H1 (cell line): ENCODE measurements around the gene ZW10. TPM values are rescaled to one million over a fixed set of nuclear protein-coding genes. Genes with fewer than 3 reads are reported as not detected.
A peak's percentile ranks its signal among the peaks of the same experiment; 100 is the strongest.

Source experiments
- CTCF ChIA-PET: fragments of 300-600 bp; sonication (Branson Sonifier 250); formaldehyde crosslinking; loops from one replicate; lab custom pipeline; 2021; ENCODE audit not compliant: partially characterized antibody; lab: Charles Lee
- POLR2A ChIA-PET: fragments of 300-600 bp; sonication (Branson Sonifier 250); formaldehyde crosslinking; loops from one replicate; lab custom pipeline; 2021; ENCODE audit warnings: inconsistent platforms; ENCODE audit not compliant: partially characterized antibody; lab: Charles Lee
- DNase-seq, 2 experiments: peaks; one replicate each; pipeline versions ENCODE4 v3.0.0 to v3.0.0-alpha.2; 2010 to 2022; ENCODE audit warnings: low spot score in 2 of 2, low read depth in 1 of 2, mixed read lengths in 1 of 2
- FAIRE-seq: peaks from 2 replicates; lab custom pipeline; 2011; peaks lifted over from hg19 to GRCh38; lab: Jason Lieb, UNC
- H2AFZ ChIP-seq: 2 replicates; pipeline ENCODE4 v1.8.1; 2012; ENCODE audit warnings: low read length, inconsistent platforms
- H2AK5ac ChIP-seq: 2 replicates; pipeline ENCODE4 v1.6.1; 2013; ENCODE audit warnings: low read depth, low read length
- H2BK120ac ChIP-seq: replicated peaks from 2 replicates; pipeline ENCODE3; 2013; ENCODE audit warnings: low read depth, low read length, inconsistent platforms
- H2BK12ac ChIP-seq: 2 replicates; pipeline ENCODE4 v1.6.1; 2013; ENCODE audit warnings: low read depth, low read length
- H2BK15ac ChIP-seq: 2 replicates; pipeline ENCODE4 v1.6.1; 2013; ENCODE audit warnings: low read length
- H2BK20ac ChIP-seq: 2 replicates; pipeline ENCODE4 v1.6.1; 2013; ENCODE audit warnings: low read length
- H2BK5ac ChIP-seq: 2 replicates; pipeline ENCODE4 v1.6.1; 2013; ENCODE audit warnings: low read depth, low read length
- H3K14ac ChIP-seq: 2 replicates; pipeline ENCODE4 v1.6.1; 2013; ENCODE audit warnings: inconsistent platforms; ENCODE audit not compliant: insufficient read length
- H3K18ac ChIP-seq: 2 replicates; pipeline ENCODE4 v1.6.1; 2013; ENCODE audit warnings: low read length; ENCODE audit errors: extremely low read depth
- H3K23ac ChIP-seq: 2 replicates; pipeline ENCODE4 v1.6.1; 2013; ENCODE audit warnings: inconsistent platforms; ENCODE audit not compliant: insufficient read length
- H3K23me2 ChIP-seq: 2 replicates; pipeline ENCODE4 v1.6.1; 2013; ENCODE audit warnings: low read depth, low read length
- H3K27ac ChIP-seq: 2 replicates; pipeline ENCODE4 v1.6.1; 2011; ENCODE audit warnings: low read depth, low read length, inconsistent platforms
- H3K27me3 ChIP-seq, 4 experiments: replicated peaks in 1 of 4; 1 replicate in 1 of 4; 2 replicates in 3 of 4; pipeline versions ENCODE4 v1.6.1 to v1.8.1; 2011 to 2013; ENCODE audit warnings: low read length in 3 of 4, mild to moderate bottlenecking in 3 of 4, inconsistent platforms in 2 of 4, mixed read lengths in 2 of 4, moderate library complexity in 1 of 4; ENCODE audit not compliant: control insufficient read depth in 3 of 4, insufficient read depth in 3 of 4; ENCODE audit errors: extremely low read depth in 1 of 4
- H3K36me3 ChIP-seq, 4 experiments: 2 replicates each; pipeline versions ENCODE4 v1.6.1 to v1.8.1; 2011 to 2013; ENCODE audit warnings: mild to moderate bottlenecking in 4 of 4, low read length in 3 of 4, moderate library complexity in 2 of 4, control low read depth in 1 of 4, inconsistent platforms in 1 of 4; ENCODE audit not compliant: insufficient read depth in 4 of 4, control insufficient read depth in 2 of 4
- H3K4ac ChIP-seq: replicated peaks from 2 replicates; pipeline ENCODE3; 2013; ENCODE audit warnings: low read length, low read depth, mixed read lengths, inconsistent platforms; ENCODE audit not compliant: insufficient read length
- H3K4me1 ChIP-seq, 4 experiments: replicated peaks in 1 of 4; 1 replicate in 1 of 4; 2 replicates in 3 of 4; pipeline versions ENCODE4 v1.6.1 to v1.8.1; 2011 to 2013; ENCODE audit warnings: low read length in 3 of 4, inconsistent platforms in 2 of 4, mixed read lengths in 1 of 4; ENCODE audit not compliant: insufficient read depth in 4 of 4, control insufficient read depth in 3 of 4
- H3K4me2 ChIP-seq, 2 experiments: 2 replicates each; pipeline versions ENCODE4 v1.6.1 to v1.8.1; 2011 to 2013; ENCODE audit warnings: low read depth in 2 of 2, low read length in 2 of 2, control low read depth in 1 of 2, inconsistent platforms in 1 of 2, mild to moderate bottlenecking in 1 of 2; ENCODE audit not compliant: insufficient read depth in 1 of 2
- H3K4me3 ChIP-seq, 4 experiments: fragments of 200-600, 300-600 bp in 1 of 4; sonication (generic), shearing (Covaris generic), sonication (Bioruptor Twin) in 1 of 4; 2 replicates each; pipeline versions ENCODE4 v1.5.1 to v1.8.1; 2011 to 2016; ENCODE audit warnings: low read length in 4 of 4, low read depth in 3 of 4, control low read depth in 2 of 4, inconsistent platforms in 2 of 4, mild to moderate bottlenecking in 2 of 4, mixed read lengths in 1 of 4, moderate library complexity in 1 of 4; ENCODE audit not compliant: insufficient read depth in 2 of 4; ENCODE audit errors: extremely low read depth in 1 of 4
- H3K56ac ChIP-seq: replicated peaks from 2 replicates; pipeline ENCODE3; 2013; ENCODE audit warnings: low read depth, mild to moderate bottlenecking, mixed read lengths, low read length, inconsistent platforms; ENCODE audit not compliant: insufficient read length
- H3K79me1 ChIP-seq: 2 replicates; pipeline ENCODE4 v1.6.1; 2013; ENCODE audit warnings: low read depth, low read length, control low read depth
- H3K79me2 ChIP-seq, 2 experiments: 2 replicates each; pipeline versions ENCODE4 v1.6.1 to v1.8.1; 2012 to 2013; ENCODE audit warnings: low read length in 2 of 2, mild to moderate bottlenecking in 2 of 2, inconsistent platforms in 1 of 2; ENCODE audit not compliant: insufficient read depth in 2 of 2, control insufficient read depth in 1 of 2
- H3K9ac ChIP-seq, 4 experiments: replicated peaks in 1 of 4; 1 replicate in 1 of 4; 2 replicates in 3 of 4; pipeline versions ENCODE4 v1.6.1 to v1.8.1; 2011 to 2013; ENCODE audit warnings: low read depth in 3 of 4, low read length in 3 of 4, control low read depth in 2 of 4, mild to moderate bottlenecking in 2 of 4, moderate library complexity in 2 of 4, inconsistent platforms in 1 of 4; ENCODE audit errors: extremely low read depth in 1 of 4
- H3K9me3 ChIP-seq, 2 experiments: 2 replicates each; pipeline versions ENCODE4 v1.6.1 to v1.8.1; 2012 to 2013; ENCODE audit warnings: mild to moderate bottlenecking in 2 of 2, moderate library complexity in 2 of 2, control low read depth in 1 of 2, inconsistent platforms in 1 of 2, low read depth in 1 of 2, low read length in 1 of 2, mixed read lengths in 1 of 2; ENCODE audit not compliant: insufficient read depth in 2 of 2
- H4K20me1 ChIP-seq, 2 experiments: replicated peaks in 1 of 2; 2 replicates each; pipeline versions ENCODE3 to v1.8.1; 2011 to 2013; ENCODE audit warnings: inconsistent platforms in 2 of 2, low read length in 2 of 2, mild to moderate bottlenecking in 1 of 2; ENCODE audit not compliant: insufficient read depth in 2 of 2, control insufficient read depth in 1 of 2
- H4K5ac ChIP-seq: 2 replicates; pipeline ENCODE4 v1.6.1; 2013; ENCODE audit warnings: low read length, low read depth, mixed read lengths, inconsistent platforms; ENCODE audit not compliant: insufficient read length
- H4K8ac ChIP-seq: 2 replicates; pipeline ENCODE4 v1.8.0; 2013; ENCODE audit warnings: mild to moderate bottlenecking, moderate library complexity, low read length, inconsistent platforms; ENCODE audit not compliant: insufficient read depth; ENCODE audit errors: extremely low read depth
- H4K91ac ChIP-seq: replicated peaks from 2 replicates; pipeline ENCODE3; 2013; ENCODE audit warnings: low read length, mixed read lengths, inconsistent platforms; ENCODE audit not compliant: insufficient read length
- CREB1 ChIP-seq: IDR thresholded peaks from 2 replicates; pipeline ENCODE4 v1.6.1; 2012; ENCODE audit warnings: inconsistent platforms
- NANOG ChIP-seq: IDR thresholded peaks from 2 replicates; pipeline ENCODE4 v1.6.1; 2011; ENCODE audit warnings: low read length, low read depth, mild to moderate bottlenecking, inconsistent platforms; ENCODE audit not compliant: insufficient read depth, poor library complexity, severe bottlenecking
- RAD21 ChIP-seq, 2 experiments: IDR thresholded peaks in 1 of 2; conservative IDR thresholded peaks in 1 of 2; 2 replicates each; pipeline ENCODE4 v1.6.1; 2011; ENCODE audit warnings: low read depth in 2 of 2, low read length in 2 of 2, improper control_type of control experiment in 1 of 2, inconsistent platforms in 1 of 2, mild to moderate bottlenecking in 1 of 2, moderate library complexity in 1 of 2
- WGBS, 2 experiments: shearing (Covaris generic) in 1 of 2; methylation state at CpG; one replicate each; pipeline versions ENCODE4 v1.1.6 to v1.1.7; 2013 to 2015; ENCODE audit warnings: low lambda C conversion rate in 2 of 2, mixed read lengths in 2 of 2, inconsistent platforms in 1 of 2, low coverage in 1 of 2, missing lambda C conversion rate in 1 of 2; ENCODE audit not compliant: insufficient replicate concordance in 2 of 2, insufficient coverage in 1 of 2, insufficient read length in 1 of 2; ENCODE audit errors: extremely low coverage in 1 of 2, missing lambda C conversion rate in 1 of 2; 5-methylcytosine and 5-hydroxymethylcytosine counted together
- polyA plus RNA-seq, 7 experiments: library from polyadenylated mRNA; depleted of rRNA in 3 of 7; stranded (reverse) in 5 of 7; unstranded in 2 of 7; fragments of >200 nt in 5 of 7; fragments of 200-250 nt in 2 of 7; gene quantifications; 1 replicate in 5 of 7; 2 replicates in 1 of 7; 4 replicates in 1 of 7; pipeline versions ENCODE4 v1.2.1 to v1.2.3, GENCODE V29; 2011 to 2013; ENCODE audit warnings: missing spikeins in 2 of 7, mixed read lengths in 2 of 7
- total RNA-seq: library from RNA; stranded (reverse); fragmentation: NEBNext Ultra II Directional; extraction: Animal tissue kit (Norgen Biotek cat#: 25700); gene quantifications from 2 replicates; pipeline ENCODE4 v1.2.1, GENCODE V29; 2021
- TF ChIP-seq, protein P1 (sequence below), 3 experiments: IDR thresholded peaks; 1 replicate in 2 of 3; 2 replicates in 1 of 3; pipeline versions ENCODE4 v1.5.1 to v1.6.1; 2011; ENCODE audit warnings: low read length in 3 of 3, mild to moderate bottlenecking in 3 of 3, inconsistent platforms in 2 of 3, low read depth in 1 of 3, moderate library complexity in 1 of 3; ENCODE audit not compliant: insufficient read depth in 1 of 3; ENCODE audit errors: control extremely low read depth in 1 of 3

The ZW10 gene
- total and polyA plus RNA-seq, 2 of the 8 experiments (the other 6 are each of a cell fraction or from before 2014, with no cell fraction given): 9.0 to 25.3 TPM

DNA sequence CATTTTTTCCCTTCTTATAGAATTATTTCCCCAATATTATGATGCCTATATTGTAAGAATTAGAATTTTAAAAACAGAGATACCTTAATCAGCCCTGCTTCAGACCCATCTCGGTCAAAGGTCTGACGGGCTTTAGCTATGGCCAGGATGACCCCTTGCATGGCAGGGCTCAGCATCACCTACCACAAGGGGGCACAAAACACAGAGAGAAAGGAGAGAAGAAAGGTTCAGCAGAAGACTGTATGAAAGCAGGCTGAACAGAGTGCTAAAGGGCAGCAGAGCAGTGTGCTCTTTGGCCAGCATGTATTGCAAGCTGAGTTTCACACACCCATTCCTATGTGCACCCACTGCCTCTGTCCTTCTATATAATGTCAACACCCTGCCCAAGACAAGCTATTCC lies 32.9 kb upstream of the ZW10 start:
- peak; percentile 77 for FAIRE-seq
- H2AK5ac ChIP-seq: no peak overlapping the region
- POLR2A ChIA-PET: interaction anchor here (1.0 to 1.5 kb wide), 3 partner anchors 10 to 70 kb away, joined by 3 to 8 read pairs (median 3); no protein-coding TSS in a partner anchor

More for the DNA sequence above, 32.9 kb upstream of the ZW10 start:
- Histone ChIP-seq H2BK5ac (no peak overlapping the region), H2BK120ac (no peak overlapping the region), H4K91ac (no peak overlapping the region), H4K20me1 (peaks cover 0 to 2% of the 10 kb centered on the region in 2 experiments), H3K4me3 (no peak overlapping the region), H3K9ac (no peak overlapping the region), H3K79me1 (no peaks in the 10 kb centered on the region; the same call in 1 of the 2 replicates), H3K23me2 (no peaks in the 10 kb centered on the region), H3K9me3 (no peaks in the 10 kb centered on the region), H3K14ac (no peak overlapping the region), H2BK12ac (no peak overlapping the region), H3K79me2 (no peaks in the 10 kb centered on the region), H3K23ac (no peak overlapping the region), H3K4ac (no peak overlapping the region), H3K27ac (no peak overlapping the region), H3K27me3 (no peaks in the 10 kb centered on the region), H3K4me1 (no peaks in the 10 kb centered on the region), H2BK15ac (no peak overlapping the region), H4K8ac (no peak overlapping the region), H3K56ac (no peak overlapping the region), H3K18ac (no peak overlapping the region), H3K36me3 (peaks cover 19 to 89% (median 62%) of the 10 kb centered on the region in 4 experiments), H2AFZ (no peak overlapping the region), H2BK20ac (no peak overlapping the region), H3K4me2 (no peak overlapping the region), H4K5ac (no peak overlapping the region)
- TF ChIP-seq CREB1 (0 out of 2 replicates have a peak, but pooled peaks have one; percentile 20), RAD21 (IDR thresholded peaks at IDR 0.05 in 1 of 2, conservative IDR thresholded peaks at IDR 0.05 in 1 of 2; ENCODE audit: low read depth in 2 of 2, low read length in 2 of 2) (peak; percentile 62 to 73), NANOG (no peak)
- TF ChIP-seq, protein P1, sequence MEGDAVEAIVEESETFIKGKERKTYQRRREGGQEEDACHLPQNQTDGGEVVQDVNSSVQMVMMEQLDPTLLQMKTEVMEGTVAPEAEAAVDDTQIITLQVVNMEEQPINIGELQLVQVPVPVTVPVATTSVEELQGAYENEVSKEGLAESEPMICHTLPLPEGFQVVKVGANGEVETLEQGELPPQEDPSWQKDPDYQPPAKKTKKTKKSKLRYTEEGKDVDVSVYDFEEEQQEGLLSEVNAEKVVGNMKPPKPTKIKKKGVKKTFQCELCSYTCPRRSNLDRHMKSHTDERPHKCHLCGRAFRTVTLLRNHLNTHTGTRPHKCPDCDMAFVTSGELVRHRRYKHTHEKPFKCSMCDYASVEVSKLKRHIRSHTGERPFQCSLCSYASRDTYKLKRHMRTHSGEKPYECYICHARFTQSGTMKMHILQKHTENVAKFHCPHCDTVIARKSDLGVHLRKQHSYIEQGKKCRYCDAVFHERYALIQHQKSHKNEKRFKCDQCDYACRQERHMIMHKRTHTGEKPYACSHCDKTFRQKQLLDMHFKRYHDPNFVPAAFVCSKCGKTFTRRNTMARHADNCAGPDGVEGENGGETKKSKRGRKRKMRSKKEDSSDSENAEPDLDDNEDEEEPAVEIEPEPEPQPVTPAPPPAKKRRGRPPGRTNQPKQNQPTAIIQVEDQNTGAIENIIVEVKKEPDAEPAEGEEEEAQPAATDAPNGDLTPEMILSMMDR (IDR thresholded peaks at IDR 0.05; ENCODE audit: control extremely low read depth in 1 of 3, insufficient read depth in 1 of 3, low read depth in 1 of 3, low read length in 3 of 3): peak; percentile 69 to 87 (median 70)
- DNase-seq: peak in 1 of 2 experiments; percentile 70
- WGBS, 2 experiments: 93% methylated on average over 2 of the region's 2 CpGs; no CpG with 5 or more reads in 1 of the 2 experiments
- CTCF ChIA-PET: interaction anchor here (0.6 to 3.4 kb wide), 34 partner anchors 9 to 460 kb away, joined by 3 to 22 read pairs (median 4); partner anchors contain the start of gene HTR3A
